NCI-H345 (cell line): Measurements from ENCODE around the gene SERTM1.
A peak's percentile ranks its signal among the peaks of the same experiment; 100 is the strongest.

ENCODE experiments used
- DNase-seq: peaks from one replicate; lab custom pipeline; 2025; lab: John Stamatoyannopoulos, UW

Gene SERTM1

GRCh38 chr13:36710396-36710795, 36.6 kb downstream of the SERTM1 start:
- no peak for DNase-seq

DNA sequence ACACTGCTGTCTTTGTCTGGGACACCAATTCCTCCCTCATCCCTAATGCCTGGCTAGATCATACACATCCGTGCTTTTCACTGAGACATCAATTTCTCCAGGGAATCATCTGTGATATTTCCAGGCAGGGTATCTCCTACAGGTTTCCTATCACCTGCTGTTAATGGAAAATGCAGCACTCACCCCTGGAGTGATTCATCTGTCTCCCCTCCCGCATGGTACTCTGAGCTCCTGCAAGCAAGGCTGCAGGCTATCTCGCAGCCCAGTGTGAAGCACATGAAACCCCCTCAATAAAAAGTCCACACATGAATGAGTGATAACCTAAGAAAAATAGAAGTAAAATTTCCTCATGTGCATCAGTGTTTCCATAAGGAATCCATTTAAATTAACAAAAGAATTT, 38.5 kb downstream of the SERTM1 start:
- DNase-seq = no peak

DNA sequence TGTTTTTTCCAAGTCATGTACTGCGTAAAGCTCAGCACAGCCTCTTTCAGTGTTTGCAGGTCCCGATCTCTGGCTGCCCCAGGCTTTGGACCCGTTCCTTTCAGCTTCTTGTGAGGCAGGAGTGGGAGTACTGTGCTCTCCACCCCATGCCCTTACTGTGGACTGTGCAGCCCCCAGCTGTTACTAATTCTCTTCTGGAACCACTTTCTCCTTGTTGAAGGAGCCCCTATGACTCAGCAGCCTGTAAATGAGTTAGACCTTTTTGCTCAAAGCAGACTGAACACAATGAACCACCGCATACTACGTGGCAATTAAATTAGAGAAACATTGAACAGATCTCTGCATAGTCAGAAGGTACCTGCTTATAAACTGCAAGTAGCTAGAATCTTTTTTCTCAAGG, 39.0 kb downstream of the SERTM1 start:
- DNase-seq = no peak

DNA sequence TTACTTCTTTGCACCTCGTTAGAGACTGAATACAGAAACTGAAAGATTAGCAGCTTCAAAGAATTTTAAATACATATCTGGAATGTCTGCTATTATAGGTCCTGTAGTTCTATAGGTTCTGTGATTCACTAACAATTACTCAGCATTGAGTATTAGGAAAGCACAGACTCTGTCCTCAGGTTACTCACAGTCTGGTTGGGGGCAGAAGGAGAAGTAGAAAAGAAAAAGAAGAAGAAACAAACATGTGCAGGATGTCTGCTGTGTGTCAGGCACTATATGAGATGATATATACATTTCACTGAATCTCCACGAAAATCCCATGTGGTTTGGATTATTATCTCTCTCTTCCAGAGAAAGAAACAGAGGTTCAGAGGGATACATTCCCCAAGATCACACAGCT, 40.1 kb downstream of the SERTM1 start:
- DNase-seq = no peak

GRCh38 chr13:36715841-36716240, 42.0 kb downstream of the SERTM1 start:
- no peak for DNase-seq

GRCh38 chr13:36717017-36717416, 43.2 kb downstream of the SERTM1 start:
- no peak for DNase-seq

- no peak for DNase-seq
Measured at GRCh38 chr13:36717966-36718545, 44.2 kb downstream of the SERTM1 start.

- no peak for DNase-seq
Measured at GRCh38 chr13:36718686-36719085, 44.9 kb downstream of the SERTM1 start.

GRCh38 chr13:36724141-36724540, 50.3 kb downstream of the SERTM1 start:
- no peak for DNase-seq

DNA sequence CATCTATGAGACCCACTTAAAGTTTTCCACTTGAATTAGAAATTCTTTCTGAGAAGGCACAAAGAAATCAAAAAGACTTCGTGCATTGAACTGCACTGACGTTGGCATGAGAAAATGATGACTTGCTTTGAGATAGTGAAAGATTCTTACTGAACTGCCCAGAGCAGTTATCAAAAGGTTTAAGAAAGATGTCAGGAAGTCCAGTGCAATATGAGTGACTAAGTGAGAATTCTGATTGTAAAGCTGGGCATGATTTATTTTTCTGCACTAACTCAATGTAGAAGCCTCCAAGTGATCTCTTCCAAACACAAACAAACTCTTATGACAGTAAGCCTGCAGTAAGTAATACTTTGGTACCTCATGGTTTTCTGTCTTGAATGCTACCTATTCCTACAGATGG, 52.1 kb downstream of the SERTM1 start:
- no peak for DNase-seq

DNA sequence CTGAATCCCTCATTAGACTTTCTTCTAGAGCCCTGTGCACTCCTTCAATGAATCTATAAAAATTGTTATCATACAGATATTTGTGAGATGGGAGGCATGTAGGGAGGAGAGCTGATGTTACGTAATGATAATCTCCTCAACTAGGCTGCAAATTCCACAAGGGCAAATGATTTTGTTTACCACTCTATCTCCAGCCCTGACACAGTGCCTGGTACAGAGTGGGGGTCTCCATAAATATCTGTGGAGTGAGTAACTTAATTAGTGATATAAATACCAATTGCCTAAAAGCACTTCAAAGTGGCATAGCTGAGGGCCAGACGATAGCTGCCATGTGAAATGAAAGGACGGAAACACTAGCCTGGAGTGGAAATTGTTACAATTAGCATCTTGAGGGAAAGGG, 54.2 kb downstream of the SERTM1 start:
- DNase-seq = no peak

DNA sequence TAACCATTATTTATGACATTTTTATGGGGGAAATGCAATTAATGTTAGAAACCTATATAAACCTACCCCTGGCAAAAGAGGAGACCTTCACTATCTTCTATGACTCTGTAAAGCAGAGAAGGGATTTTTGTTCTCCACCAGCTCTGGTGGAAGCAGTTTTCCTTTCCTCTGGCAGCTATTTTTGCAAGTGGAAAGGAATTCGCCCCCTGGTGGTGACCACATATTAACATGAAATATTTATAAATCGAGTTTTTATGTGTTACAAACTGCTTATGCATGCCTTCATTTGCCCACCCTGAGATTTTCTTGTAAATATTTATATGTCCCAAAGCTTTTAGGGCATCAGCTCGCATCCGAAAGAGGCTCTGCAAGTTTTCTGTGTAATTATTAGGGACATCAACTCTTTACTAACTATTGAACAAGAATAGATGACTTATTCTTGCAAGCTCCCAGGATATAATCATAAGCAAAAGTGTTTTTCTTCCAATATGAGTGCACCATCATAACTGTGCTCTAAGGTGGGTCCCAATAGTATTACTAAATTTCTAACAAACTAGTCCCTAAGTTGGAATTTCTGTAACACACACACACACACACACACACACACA, 62.4 kb downstream of the SERTM1 start:
- peak; percentile 52 for DNase-seq

GRCh38 chr13:36737524-36738083, 63.8 kb downstream of the SERTM1 start:
- DNase-seq = no peak

- no peak for DNase-seq
Measured at GRCh38 chr13:36745436-36745835, 71.6 kb downstream of the SERTM1 start.

DNA sequence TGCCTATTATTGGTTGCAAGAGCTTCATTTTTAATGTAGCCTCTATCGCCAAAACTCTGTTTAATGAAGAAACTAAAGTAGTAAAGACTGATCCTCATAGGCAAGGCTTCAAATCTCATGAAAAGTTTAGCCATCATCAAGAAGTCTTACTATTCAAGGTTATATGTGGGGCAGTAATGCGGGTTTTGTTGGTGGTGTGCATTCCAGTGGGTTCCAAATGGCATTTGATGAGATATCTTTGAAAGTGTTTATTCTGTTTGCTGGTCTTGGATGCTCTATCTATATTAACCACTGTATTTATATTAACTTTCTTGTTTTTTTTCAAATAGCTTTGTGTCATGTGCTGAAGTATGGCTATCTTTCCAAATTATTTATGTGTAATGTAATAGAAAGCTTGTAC, 72.2 kb downstream of the SERTM1 start:
- DNase-seq = no peak
